H54 (cell line): ENCODE results near the gene ZNF652.

Source experiments
- DNase-seq: peaks from one replicate; pipeline ENCODE4 v3.0.0; 2011; ENCODE audit warnings: low spot score, mixed read lengths; ENCODE audit not compliant: insufficient read length
- FAIRE-seq: peaks from 3 replicates; lab custom pipeline; 2011; peaks lifted over from hg19 to GRCh38; lab: Jason Lieb, UNC
- POLR2A ChIP-seq: IDR thresholded peaks from 2 replicates; pipeline ENCODE4 v1.6.1; 2011; ENCODE audit warnings: low read depth, mild to moderate bottlenecking, low read length

ZNF652 gene

GRCh38 chr17:49260817-49261291 is 101.2 kb downstream of the ZNF652 start:
- FAIRE-seq, result no peak
- DNase-seq, result peak; percentile 33
- TF ChIP-seq POLR2A, result no peak

DNA sequence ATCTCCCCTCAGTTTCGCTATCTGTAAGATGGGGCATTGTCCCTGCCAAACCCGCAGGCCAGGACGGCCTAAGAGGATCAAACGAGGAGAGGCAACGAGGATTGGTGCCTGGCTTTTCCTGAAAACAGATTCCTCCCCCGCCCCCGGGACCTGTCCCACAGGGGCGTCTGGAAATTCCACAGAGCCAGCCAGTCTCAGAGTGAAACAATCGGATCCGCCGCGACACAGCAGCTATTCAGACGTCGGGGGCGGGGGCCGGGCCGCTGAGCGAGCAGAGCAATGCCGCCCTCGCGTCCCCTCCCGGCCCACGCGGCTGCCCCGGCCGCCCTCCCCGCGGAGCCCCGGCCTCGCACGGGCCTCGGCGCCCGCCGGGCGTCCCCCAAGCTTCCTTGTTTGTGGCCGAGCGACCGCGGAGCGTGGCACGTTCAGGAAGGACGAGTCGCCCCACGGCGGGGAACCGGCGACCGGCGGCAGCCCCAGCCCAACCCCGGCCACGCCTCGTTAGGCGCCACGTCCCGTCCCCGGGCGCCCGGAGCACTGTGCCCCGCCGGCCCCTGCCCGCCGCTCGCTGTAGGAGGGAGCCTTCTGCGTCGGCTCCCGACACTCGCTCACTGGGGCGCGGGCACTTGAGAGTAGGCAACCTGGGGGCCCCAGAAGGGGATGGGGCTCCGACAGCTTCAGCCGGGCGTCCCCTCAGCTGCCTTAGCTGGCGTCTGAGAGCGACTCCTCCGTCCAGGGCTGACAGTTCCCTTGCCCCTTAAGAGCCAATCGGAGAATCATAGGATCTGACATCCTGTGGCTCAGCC is 101.8 kb downstream of the ZNF652 start:
- TF ChIP-seq POLR2A, result peak; percentile 70

GRCh38 chr17:49259663-49260010 is 102.4 kb downstream of the ZNF652 start:
- DNase-seq (no peak), FAIRE-seq (no peak)
- no peak for TF ChIP-seq POLR2A

More for the DNA sequence above, 101.8 kb downstream of the ZNF652 start:
- FAIRE-seq, result no peak
- peak; percentile 84 for DNase-seq

GRCh38 chr17:49258394-49258793 is 103.7 kb downstream of the ZNF652 start:
- no peak for TF ChIP-seq POLR2A
- FAIRE-seq (no peak), DNase-seq (no peak)

GRCh38 chr17:49255125-49255524 is 106.9 kb downstream of the ZNF652 start:
- no peak for FAIRE-seq
- no peak for TF ChIP-seq POLR2A
- DNase-seq, result no peak

- no peak for FAIRE-seq
- no peak for DNase-seq
- no peak for TF ChIP-seq POLR2A
These were observed 108.0 kb downstream of the ZNF652 start for GRCh38 chr17:49254066-49254465.

DNA sequence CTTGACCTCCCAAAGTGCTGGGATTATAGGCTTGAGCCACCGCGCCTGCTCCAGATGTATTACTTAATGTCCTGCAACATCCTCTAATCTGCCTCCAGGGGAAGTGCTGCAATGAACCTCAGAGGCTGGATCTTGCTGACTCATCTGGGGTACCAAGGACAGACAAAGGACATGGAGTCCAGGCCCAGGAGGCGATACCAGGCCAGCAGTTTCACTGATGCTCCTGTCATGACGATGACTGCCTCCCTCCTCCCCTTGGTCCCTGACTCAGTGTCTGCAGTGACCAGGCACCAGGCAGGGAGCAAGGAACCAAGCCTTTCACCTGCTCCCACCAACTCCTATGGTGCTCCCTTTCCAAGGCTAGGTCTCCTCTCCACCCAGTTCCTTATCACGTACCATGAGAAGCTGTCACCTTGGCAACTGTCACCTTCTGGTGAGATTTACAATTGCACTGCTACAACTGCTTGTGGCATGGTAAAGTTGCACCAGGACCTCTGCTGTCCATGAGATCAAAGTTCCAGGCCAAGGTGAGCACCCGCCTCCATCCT is 109.8 kb downstream of the ZNF652 start:
- TF ChIP-seq POLR2A, result no peak
- no peak for FAIRE-seq
- DNase-seq, result no peak

DNA sequence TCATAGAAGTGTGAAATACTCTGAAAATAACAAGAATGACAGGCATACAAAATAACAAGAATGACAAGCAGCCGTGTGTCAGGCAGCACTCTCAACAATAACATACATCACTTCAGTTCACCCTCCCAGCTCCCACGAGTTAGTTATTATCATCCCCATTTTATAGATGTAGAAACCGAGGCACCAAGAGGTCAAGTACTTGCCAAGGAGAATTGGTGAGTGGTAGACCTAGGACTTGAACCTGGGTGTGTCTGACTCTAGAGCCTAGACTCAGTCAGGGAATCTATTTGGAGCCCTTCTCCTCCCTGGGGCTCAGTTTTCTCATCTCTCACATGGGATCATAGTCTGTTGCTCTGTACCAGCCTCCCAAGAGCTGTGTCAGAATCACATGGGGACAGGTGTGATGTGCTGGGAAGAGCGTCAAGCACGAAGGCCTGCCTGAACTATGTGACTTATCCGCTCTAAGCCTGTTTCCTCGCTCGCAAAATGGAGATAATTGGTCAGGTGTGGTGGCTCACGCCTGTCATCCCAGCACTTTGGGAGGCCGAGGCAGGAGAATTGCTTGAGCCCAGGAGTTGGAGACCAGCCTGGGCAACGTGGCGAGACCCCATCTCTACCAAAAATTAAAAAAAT is 112.0 kb downstream of the ZNF652 start:
- TF ChIP-seq POLR2A, result no peak
- no peak for DNase-seq
- no peak for FAIRE-seq

GRCh38 chr17:49249292-49249794 is 112.7 kb downstream of the ZNF652 start:
- FAIRE-seq, result no peak
- peak; percentile 86 for DNase-seq
- TF ChIP-seq POLR2A, result no peak

DNA sequence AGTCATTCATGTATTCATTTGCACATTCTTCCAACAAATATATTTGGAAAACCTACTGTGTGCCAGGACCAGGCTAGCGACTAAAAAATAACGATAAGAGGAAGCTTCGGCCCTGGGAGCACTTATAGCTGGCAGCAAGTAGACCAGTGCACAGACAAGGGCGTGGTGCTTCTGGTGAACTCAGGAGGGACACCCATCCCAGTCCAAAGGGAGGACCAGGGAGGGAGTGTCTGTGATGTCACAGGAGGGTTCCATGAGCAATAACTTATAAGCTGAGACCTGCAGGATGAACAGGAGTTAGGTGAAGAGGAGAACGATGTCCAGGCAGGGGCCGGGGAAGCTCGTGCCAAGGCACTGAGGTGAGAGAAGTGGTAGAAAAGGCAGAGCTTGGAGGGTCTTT is 114.1 kb downstream of the ZNF652 start:
- DNase-seq (no peak), FAIRE-seq (no peak)
- TF ChIP-seq POLR2A, result no peak

GRCh38 chr17:49244839-49245238 is 117.2 kb downstream of the ZNF652 start:
- DNase-seq (no peak), FAIRE-seq (no peak)
- no peak for TF ChIP-seq POLR2A
